ENCODE measurements around the gene METTL16.

METTL16 gene

GRCh38 chr17:2378905-2379304 is 132.8 kb downstream of the METTL16 start:
- no peak for DNase-seq

- DNase-seq = no peak
Observed at GRCh38 chr17:2377659-2378058, 134.0 kb downstream of the METTL16 start.

DNA sequence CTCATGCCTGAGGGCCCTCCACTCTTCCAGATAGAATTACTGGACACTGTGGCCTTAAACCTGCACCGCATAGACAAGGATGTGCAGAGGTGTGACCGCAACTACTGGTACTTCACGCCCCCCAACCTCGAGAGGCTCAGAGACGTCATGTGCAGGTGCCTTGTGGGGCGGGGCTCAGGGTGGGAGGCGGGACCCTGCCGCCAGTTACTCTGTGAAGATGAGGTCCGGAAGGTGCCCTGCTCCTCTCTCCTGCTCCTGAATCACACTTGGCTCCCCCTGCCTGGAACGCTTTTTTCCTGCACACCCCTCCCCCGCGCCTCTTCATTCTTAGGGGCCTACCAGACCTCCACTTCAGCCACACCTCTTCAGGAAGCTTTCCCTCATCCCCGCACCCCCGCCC is 135.6 kb downstream of the METTL16 start:
- no peak for DNase-seq

- no peak for DNase-seq
Observed at GRCh38 chr17:2375406-2375805, 136.3 kb downstream of the METTL16 start.

DNA sequence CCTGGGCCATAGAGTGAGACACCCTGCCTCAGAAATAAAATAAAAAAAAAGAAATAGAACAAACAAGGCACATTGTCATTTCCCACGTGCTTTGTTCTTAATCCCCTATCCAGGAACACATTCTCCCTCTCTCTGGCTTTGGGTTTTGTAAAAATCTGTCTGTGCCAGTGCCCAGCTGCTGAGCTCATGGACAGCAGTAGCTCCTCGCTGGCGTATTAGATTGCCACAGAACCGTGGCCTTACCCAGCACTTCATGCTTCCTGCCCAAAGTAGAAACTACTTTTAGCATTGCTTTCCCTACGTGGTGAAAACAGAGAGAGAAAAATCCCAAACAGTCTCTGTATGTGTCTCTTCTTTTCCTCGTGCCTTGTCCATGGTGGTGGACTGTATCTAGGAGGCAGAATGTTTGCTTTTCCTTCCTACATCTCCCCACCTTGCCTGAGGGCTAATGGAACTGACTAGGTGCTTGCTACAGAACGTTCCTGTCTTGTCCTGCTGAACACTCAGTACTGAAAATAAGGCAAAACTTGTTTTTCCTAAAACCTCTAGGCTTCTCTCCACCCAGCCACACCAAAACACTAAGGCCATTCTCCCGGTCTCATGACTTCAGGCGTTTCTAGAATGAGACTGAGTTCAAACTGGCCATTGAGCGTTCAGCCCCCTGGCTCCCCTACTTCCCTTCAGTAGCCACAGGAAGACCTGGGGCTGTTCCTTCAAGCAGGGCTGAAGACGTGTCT is 137.0 kb downstream of the METTL16 start:
- DNase-seq = no peak

GRCh38 chr17:2373179-2373578 is 138.5 kb downstream of the METTL16 start:
- DNase-seq = no peak

DNA sequence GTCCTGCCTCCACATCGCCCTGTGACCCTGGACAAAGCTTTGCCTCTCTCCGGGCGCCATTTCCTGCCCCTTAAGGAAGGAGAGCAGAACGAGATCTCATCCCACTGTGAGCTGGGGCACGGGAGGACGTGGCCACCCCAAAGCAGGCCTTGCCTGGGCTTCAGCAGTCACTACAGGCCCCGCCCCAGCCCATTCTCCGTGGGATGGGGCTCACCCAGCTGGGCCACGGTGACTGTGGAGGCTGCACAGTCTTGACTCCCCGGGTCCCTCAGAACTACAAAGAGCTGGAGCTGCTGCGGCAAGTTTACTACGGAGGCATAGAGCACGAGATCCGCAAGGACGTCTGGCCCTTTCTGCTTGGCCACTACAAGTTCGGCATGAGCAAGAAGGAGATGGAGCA is 139.0 kb downstream of the METTL16 start:
- no peak for DNase-seq

- DNase-seq = no peak
Observed at GRCh38 chr17:2372180-2372579, 139.5 kb downstream of the METTL16 start.

DNA sequence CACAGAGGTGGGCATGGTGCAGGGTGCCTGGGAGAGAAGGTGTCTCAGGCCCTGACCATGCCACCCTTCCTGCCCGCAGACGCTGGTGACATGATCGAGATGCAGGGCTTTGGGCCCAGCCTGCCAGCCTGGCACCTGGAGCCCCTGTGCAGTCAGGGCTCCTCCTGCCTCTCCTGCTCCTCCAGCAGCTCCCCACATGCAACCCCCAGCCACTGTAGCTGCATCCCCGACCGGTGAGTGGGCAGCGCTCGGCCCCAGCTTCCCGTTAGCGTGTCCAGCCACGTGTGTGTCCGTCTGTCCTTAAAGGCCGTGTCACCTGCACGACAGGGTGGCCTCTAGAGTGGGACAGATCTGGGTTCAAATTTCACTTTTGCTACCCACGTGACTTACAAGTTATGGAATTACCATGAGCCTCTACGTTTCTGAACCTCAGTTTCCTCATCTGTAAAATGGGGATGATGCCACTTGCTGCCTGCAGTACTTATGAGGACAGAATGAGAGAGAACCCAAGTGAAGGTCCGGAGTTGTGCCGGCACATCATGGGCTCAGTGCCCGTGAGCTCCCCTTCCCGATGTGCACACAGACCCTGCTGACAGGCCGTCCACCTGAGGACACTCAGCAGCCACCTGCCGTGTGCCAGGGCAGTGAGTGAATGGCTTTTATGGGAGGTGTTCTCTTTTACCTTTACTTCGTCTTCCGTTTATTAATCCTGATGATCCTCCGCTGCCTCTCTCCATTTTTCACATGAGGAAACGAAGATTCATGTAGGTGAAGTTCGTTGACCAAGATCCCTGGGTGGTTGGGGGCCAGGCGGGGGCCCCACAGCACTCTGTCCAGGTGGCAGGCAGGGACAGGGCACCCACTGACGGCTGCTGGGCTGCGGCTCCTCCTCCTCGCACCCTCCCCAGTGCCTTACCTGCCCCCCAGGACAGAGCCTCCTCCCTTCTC is 140.2 kb downstream of the METTL16 start:
- no peak for DNase-seq

DNA sequence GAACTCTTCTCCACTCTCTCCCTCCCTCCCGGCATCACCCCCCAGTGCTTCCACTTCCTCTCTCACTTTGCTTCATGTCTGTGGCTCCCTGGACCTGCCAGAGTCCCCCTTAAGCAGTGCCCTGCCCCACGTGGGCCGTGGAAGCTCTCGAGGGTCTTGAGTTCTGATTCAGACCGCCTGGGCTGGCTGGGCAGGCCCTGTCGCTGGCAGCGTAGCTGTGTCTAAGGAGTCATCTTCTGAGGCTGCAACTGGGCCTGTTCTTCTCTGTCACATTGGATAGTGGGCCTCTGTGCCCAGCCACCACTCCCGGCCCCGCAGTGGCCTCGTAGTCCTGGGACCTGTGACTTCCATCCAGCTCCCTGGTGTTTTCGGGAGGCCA is 141.5 kb downstream of the METTL16 start:
- no peak for DNase-seq

DNA sequence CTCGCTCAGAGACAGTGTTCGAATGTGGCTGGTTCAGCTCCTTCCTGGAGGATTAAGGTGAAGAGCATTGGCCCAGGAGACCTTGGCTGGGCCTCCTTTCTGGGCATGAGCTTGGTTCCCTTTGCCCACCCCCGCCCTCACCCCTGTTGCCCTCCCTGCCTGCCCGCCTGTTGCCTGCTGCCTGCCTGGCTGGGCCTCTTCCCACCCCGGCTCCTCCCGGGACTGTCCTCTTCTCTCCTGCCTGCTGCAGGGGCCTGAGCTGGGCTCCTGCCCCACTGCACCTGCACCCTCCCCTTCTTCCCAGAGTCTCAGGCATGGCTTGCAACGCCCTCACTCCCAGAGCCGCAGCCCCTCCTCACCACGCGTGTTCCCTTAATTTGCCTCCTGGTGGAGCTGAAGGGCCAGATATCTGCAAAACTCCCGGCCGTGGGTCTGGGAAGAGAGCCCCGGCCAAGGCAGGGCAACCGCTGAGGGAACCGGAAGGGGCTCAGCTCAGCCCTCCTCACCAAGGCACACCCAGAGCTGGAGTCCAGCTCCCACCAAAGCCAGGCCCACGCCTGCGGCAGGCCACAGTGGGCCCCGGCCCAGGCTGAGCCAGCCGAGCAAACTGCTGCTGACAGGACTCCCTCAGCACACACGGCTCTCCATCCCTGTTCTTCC is 142.0 kb downstream of the METTL16 start:
- DNase-seq = no peak

DNA sequence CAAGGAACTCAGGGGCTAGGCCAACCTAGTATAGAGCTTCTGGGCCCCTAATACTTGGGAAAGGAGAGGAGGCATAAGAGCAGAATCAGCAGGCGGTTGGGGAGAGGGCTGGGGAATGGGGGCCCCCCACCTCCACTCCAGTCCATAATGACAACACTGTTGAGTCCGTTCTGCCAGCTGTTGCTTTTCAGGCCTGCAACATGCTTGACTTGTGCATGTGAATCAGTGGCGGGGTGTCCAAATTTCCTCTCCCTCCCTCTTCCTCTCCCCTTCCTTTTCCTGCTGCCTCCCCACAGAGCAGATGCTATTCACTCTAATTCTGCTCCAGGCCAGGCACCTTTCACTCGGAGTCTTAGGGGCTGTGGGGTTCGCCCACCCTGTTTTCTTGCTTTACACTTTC is 142.6 kb downstream of the METTL16 start:
- no peak for DNase-seq

DNA sequence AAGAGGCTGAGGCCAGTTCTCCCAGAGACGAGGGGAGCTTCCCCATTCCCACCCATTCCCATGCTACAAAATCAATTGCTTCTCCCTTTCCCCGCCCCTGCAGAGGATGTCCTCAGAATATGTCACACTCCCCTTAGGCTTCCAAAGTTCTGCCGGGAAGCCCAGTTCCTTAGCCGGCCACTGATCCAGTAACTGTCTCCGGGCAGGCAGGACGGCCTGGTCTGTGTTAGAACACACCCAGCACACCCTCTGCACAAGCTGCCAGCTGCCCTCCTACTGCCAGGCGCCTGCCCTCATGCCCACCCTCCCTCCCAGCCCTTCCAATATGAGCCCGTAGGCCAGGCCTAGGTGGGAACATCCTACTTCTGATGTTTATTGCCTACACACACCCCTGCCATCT is 143.3 kb downstream of the METTL16 start:
- DNase-seq = no peak

GRCh38 chr17:2366747-2367494 is 144.8 kb downstream of the METTL16 start:
- DNase-seq = no peak

Data from CD4-positive, alpha-beta T cell treated with Interleukin-17A for 4 hours (primary cell).